ENCODE data around the gene HMGN4. TPM values are rescaled to one million over a fixed set of nuclear protein-coding genes. Genes with fewer than 3 reads are reported as not detected.

Gene HMGN4
- total and polyA plus RNA-seq, 2 of the 8 experiments (the other 6 are each of a cell fraction or from before 2014, with no cell fraction given), result 23.4 to 66.4 TPM

GRCh38 chr6:26537846-26538571 is at the start of gene HMGN4 (continued):
- TF ChIP-seq SP1 (IDR thresholded peaks at IDR 0.05; ENCODE audit: low read depth, low read length), result no peak
- TF ChIP-seq NANOG (IDR thresholded peaks at IDR 0.05; ENCODE audit: insufficient read depth, low read depth, low read length, poor library complexity, severe bottlenecking), result no peak
- TF ChIP-seq RNF2 (IDR thresholded peaks at IDR 0.05; ENCODE audit: borderline replicate concordance, low read depth, low read length, missing control alignments, poor library complexity, severe bottlenecking), result no peak
- TF ChIP-seq SAP30 (IDR thresholded peaks at IDR 0.05; ENCODE audit: insufficient read depth, insufficient replicate concordance, low read length), result no peak
- peak; percentile 60 for TF ChIP-seq TEAD4 (IDR thresholded peaks at IDR 0.05; ENCODE audit: low read depth, low read length)
- TF ChIP-seq SP2 (IDR thresholded peaks at IDR 0.05; ENCODE audit: low read length), result no peak
- no peak for TF ChIP-seq YY1 (IDR thresholded peaks at IDR 0.05; ENCODE audit: low read depth, low read length)
- peak; percentile 34 for TF ChIP-seq TAF7 (optimal IDR thresholded peaks at IDR 0.05; ENCODE audit: borderline replicate concordance, low read depth, low read length)
- no peak for TF ChIP-seq EP300 (IDR thresholded peaks at IDR 0.05; ENCODE audit: borderline replicate concordance in 1 of 2, low read depth in 2 of 2, low read length in 2 of 2)
- peak; percentile 65; the same call in 1 of the 2 replicates for TF ChIP-seq MAFK (IDR thresholded peaks at IDR 0.05; ENCODE audit: low read depth, low read length)
- TF ChIP-seq CTBP2 (IDR thresholded peaks at IDR 0.05; ENCODE audit: borderline replicate concordance, insufficient read depth, insufficient read length, low read length), result no peak
- TF ChIP-seq USF2 (IDR thresholded peaks at IDR 0.05; ENCODE audit: low read length), result no peak
- no peak for TF ChIP-seq CHD2 (IDR thresholded peaks at IDR 0.05; ENCODE audit: low read length)
- no peak; the same call in 1 of the 2 replicates for TF ChIP-seq NRF1 (IDR thresholded peaks at IDR 0.05; ENCODE audit: low read depth, low read length)
